ENCODE results near the gene CANX.
A peak's percentile ranks its signal among the peaks of the same experiment; 100 is the strongest.
"Not testable (repeated sequence)": the region's sequence is repeated elsewhere in the genome, so short reads cannot be mapped to it uniquely, and the experiment has no call there.

The CANX gene

GRCh38 chr5:179698935-179699615 lies at the start of gene CANX:
Gene CANX, plus strand, starts transcription at chr5:179698967. Its CDS starts 6,715 bp downstream, at chr5:179705682.
- no peak for DNase-seq

DNA sequence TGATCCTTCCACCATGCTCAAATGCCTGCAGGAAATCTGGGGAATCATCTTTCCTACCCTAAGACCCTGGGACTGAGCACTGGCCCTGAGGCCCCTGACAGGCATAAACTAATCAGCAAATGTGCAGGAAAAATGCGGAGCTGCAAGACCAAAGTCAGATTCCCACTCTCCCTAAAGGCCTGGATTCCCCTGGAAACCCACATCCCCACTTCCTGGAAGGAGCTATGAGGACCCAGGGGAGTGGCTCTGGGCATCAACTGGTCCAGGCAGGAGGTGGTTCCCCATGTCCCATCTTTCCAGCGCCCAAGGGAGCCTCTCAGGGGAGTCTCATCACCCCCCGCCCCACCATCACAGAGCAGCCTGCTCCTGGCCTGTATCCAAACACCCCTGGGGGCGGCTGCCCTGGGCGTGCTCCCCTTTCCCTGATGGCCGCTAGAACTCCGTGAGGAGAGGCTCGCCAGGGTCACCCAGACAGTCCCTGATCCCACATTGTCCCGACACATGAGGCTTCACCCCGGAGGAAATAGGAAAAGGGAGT lies 49.5 kb upstream of the CANX start:
- not testable (repeated sequence) for DNase-seq

- not testable (repeated sequence) for DNase-seq
These were observed 48.5 kb upstream of the CANX start for GRCh38 chr5:179650245-179650644.

DNA sequence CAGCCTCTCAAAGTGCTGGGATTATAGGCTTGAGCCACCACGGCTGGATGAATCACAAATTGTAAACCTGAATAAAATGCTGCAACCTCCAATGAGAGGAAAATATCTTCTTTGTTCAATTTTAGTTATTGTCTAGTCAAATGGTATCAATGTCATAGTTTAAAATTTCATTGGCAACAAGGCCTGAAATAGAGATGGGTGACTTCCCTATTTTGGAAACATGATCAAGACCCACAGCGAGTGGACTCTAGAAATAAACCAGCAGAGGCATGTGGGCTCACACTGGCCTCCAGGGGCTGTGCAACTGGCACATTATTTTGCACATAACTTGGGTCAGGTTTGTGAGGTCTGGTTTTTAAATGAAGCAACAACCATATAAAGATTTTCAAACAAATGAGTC lies 45.6 kb upstream of the CANX start:
- DNase-seq: peak in 1 of 2 experiments; percentile 3

- DNase-seq: not testable (repeated sequence)
These were observed 41.2 kb upstream of the CANX start for GRCh38 chr5:179657302-179658178.

GRCh38 chr5:179658179-179658856 lies 40.4 kb upstream of the CANX start:
- DNase-seq: peak; percentile 58 to 67

DNA sequence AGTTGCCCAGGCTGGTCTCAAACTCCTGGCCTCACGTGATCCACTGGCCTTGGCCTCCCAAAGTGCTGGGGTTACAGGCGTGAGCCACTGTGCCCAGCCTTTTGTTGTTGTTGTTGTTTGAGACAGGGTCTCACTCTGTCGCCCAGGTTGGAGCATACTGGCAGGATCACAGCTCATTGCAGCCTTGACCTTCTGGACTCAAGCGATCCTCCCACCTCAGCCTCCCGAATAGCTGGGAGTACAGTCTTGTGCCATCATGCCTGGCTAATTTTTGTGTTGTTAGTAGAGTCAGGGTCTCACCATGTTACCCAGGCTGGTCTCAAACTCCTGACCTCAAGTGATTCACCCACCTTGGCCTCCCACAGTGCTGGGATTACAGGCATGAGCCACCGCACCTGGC lies 37.1 kb upstream of the CANX start:
- not testable (repeated sequence) for DNase-seq

- peak; percentile 74 to 75 for DNase-seq
These were observed 30.4 kb upstream of the CANX start for GRCh38 chr5:179668391-179668790.

- peak; percentile 88 to 93 for DNase-seq
These were observed 20.3 kb upstream of the CANX start for GRCh38 chr5:179678223-179679013.

- no peak for DNase-seq
These were observed 19.6 kb upstream of the CANX start for GRCh38 chr5:179679014-179679674.

GRCh38 chr5:179680014-179680779 lies 18.6 kb upstream of the CANX start:
- DNase-seq: no peak

GRCh38 chr5:179680780-179681401 lies 17.9 kb upstream of the CANX start, which contains the start of gene CBY3:
Gene CBY3, minus strand, starts transcription at chr5:179681034. Its CDS starts 116 bp downstream, at chr5:179680918.
- no peak for DNase-seq

GRCh38 chr5:179689212-179689611 lies 9.6 kb upstream of the CANX start:
- not testable (repeated sequence) for DNase-seq

- DNase-seq: no peak
These were observed 4.2 kb upstream of the CANX start for GRCh38 chr5:179694561-179694960.

GRCh38 chr5:179696603-179697002 lies 2.2 kb upstream of the CANX start:
- DNase-seq: peak; percentile 20 to 21

DNA sequence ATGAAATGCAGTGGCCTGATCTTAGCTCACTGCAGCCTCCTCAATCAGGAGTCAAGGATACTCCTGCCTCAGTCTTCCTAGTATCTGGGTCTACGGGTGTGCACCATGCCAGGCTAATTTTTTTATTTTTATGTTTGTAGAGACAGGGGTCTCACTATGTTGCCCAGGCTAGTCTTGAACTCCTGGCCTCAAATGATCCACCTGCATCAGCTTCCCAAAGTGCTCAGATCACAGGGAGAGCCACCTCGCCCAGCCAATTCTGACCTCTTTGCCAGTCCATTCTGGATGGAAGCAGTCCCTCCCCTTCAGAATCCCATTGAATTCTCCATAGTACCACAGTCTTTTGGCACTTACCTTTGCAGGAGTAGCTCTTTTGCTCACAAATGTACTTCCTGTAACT lies 1.7 kb upstream of the CANX start:
- DNase-seq: no peak

GRCh38 chr5:179697543-179697942 lies 1.2 kb upstream of the CANX start:
- DNase-seq: not testable (repeated sequence)

GRCh38 chr5:179697993-179698934 lies 503 bp upstream of the CANX start:
- DNase-seq: peak; percentile 97 to 98

- peak; percentile 31 to 38 for DNase-seq
These were observed 960 bp downstream of the CANX start for GRCh38 chr5:179699616-179700237.
